ENCODE measurements around the gene PARP1.

Gene PARP1

GRCh38 chr1:226371866-226372490 is 35.9 kb downstream of the PARP1 start:
- no peak for DNase-seq

DNA sequence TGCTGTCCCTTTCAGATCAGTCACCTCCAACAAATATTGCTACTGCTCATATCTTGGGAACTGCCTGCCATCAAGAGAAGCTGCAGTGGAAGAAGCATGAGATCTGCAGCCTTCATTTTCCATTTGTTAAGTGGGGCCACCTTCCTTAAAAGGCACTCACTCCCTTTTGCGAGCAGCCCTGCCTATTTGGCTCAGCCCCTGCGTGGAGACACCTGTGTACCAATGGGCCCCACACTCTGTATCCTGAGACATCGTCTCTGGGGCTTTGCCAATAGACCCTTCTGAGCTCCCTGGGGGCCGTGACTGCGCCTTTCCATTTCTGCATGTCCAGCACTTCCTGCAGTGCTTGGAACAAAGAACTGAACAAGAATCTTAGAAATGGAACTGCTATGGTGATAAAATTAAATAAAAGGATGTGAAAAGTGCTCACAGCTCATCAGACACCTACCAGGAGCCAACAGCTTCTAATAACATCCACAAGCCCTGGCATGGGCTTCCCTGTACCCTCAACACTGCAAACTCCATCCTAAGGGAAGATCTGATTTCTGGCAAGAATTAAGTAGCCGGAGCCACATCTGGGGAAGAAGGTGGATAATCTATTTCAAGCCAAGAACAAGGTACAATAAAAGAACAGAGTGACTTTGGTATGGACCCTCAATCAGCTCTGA is 36.7 kb downstream of the PARP1 start:
- DNase-seq = no peak

GRCh38 chr1:226370144-226370923 is 37.6 kb downstream of the PARP1 start:
- no peak for DNase-seq

DNA sequence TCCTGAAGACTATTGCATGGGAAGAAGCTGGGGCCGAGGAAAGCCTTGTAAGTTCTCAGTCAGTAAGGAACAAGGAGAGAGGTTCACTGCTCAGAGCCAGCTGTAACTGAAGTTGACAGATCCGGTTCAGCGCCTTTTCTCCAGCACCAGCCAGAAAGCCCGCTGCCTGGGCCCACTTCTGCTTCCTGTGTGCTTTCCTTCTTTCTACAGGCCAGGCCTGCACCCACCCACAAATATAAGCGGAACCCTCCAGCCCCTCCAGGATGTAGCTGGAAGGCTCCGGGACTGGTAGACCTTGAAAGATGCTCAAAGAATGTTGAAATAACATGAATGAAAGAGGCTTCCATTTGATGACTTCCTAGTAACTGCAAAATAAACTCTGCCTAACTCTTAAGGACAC is 38.8 kb downstream of the PARP1 start:
- DNase-seq = no peak

DNA sequence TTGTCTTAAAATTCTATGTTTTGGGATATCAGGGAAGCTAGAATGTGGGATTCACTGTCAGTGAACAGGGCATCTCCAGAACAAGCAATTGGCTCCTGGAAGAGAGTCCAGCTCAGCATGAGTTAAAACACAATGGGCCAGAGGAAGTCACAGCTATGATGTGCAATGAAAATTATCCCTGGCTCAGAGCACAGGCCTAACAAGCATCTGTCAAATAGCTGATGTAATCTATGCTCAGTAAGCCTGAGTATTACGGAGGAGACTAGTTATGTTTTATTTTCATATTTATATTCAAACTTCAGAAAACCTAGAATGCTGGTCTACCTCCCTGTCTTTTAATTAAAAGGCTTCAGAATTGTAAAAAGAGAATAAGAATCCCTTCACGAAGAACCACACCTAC is 41.6 kb downstream of the PARP1 start:
- DNase-seq = no peak

DNA sequence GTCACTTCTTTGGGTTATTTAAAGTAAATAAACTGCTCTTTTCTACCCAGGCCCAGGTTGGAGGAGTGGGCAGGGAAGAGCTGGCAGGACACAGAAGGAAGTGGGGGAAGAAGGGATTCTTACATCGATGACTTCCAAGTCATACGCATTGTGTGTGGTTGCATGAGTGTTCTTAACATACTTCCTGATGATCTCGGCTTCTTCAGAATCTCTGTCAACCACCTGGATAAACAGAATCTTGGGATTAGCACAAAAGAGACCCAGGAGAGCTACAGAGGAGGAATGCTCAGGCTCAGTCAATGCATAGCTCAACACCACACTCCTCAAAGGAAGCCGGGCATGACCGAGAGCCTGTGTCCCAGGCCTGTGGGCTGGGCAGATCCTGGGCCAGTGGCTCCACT is 42.1 kb downstream of the PARP1 start:
- peak; percentile 24 for DNase-seq

DNA sequence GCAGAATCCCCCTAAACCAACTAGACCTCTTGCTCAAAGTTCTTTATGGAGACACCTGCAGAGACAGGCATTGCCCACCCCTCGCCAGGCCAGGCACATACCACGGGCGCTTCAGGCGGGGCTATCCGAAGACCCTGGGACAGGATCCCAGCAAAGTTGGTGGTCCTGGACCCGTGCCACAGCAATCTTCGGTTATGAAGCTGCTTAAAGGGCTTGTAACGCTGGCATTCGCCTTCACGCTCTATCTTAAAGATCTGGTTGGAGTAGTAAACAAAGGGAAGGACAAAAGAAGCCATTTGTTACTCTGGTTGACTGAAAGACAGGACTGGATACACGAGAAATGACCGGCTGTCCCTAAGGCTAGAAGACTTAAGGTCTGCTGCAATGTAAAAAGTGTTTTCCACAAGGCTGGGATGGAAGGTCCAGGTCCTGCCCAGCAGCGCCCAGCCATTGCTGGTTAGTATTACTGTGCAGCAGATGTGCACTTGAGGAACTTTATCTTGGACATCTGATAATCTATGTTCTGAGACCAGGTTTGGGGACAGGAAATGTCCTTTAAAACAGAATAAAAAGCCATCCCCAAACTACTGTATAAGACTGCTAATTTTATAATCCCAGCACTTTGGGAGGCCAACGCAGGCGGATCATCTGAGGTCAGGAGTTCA is 42.9 kb downstream of the PARP1 start:
- no peak for DNase-seq

DNA sequence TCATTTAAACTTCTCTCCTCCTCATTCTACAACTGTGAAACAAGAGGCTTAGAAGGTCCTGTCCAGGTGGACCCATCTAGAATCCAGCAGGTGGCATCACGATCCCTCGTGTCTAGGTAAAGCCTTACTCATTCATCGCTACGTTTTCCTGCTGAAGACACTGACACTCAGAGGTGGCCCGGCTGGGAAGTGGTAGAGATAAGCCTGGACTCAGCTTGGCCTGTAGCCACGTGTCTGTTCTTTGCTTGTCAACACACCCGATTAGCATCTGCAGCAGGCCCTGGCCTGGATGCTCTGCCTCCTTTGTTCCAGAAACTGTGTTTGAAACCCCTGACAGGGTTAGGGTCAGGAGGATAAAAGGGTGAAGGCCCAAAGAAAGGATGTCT is 43.4 kb downstream of the PARP1 start:
- no peak for DNase-seq

- no peak for DNase-seq
Observed at GRCh38 chr1:226363801-226364513, 43.9 kb downstream of the PARP1 start.

DNA sequence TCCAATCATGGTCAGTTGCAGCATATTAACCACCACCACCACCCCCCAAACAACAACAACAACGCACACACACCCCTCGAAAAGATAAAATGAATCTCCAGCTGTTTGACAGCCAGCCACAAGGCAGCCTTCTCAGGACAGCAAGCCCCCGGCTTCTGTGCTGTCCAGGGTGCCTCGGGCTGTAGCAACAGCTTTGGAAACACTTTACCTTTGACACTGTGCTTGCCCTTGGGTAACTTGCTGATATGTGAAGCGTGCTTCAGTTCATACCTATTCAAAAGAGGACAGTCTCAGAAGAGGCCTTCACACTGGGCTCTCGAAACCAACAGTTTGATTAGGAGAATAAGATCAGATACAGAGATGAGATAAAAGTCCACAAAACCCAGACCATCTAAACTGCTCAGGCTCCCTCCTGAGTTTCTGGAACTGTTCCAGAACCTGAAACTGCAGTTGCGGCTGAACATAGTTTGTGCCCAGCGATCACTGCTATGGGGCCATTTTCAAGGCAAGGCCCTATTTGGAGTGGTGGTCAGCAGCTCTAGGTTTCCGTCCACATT is 44.9 kb downstream of the PARP1 start:
- DNase-seq = no peak

GRCh38 chr1:226362361-226362760 is 45.5 kb downstream of the PARP1 start:
- DNase-seq = no peak

GRCh38 chr1:226360106-226360746 is 47.7 kb downstream of the PARP1 start:
- no peak for DNase-seq

- DNase-seq = no peak
Observed at GRCh38 chr1:226357416-226357815, 50.5 kb downstream of the PARP1 start.

DNA sequence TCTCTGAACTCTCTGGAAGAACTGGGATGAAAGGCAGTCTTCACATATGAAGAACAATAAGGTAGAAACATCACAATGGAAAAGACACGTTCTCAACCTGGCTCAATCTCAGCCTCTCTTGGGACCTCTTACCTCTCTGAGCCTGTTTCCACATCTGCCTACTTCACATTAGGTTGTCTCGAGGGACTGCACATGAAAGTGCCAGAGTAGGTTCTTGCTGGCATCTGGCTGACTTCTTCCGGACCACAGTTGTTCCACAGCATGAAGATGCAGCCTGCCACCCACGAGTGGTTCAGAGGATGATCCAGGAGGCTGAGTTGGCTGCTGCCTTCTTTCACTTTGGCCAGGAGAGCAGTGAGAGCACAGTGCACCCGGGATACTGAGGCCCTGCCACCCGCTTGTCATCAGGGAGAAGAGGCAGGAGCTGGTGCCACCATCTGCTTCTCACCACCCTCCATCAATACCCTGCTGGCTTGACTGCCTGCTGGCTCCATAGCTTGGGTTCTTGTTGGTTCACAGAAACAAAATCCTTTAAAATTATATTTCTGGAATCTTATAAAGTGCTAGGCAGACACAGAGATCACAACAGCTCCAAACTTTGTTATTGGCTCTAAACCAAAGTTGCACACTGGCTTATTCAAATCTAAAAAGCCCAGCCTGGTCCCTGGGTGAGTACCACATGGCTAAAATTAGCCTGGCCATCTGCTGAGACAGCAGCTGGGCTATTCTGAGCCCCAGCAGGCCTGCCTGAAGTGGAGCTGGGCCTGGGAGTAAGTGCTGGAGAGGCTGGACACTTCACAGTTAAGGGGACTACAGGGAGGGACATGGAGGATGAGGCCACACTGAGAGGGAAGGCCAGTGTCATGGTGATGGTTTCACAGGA is 52.0 kb downstream of the PARP1 start:
- DNase-seq = no peak

DNA sequence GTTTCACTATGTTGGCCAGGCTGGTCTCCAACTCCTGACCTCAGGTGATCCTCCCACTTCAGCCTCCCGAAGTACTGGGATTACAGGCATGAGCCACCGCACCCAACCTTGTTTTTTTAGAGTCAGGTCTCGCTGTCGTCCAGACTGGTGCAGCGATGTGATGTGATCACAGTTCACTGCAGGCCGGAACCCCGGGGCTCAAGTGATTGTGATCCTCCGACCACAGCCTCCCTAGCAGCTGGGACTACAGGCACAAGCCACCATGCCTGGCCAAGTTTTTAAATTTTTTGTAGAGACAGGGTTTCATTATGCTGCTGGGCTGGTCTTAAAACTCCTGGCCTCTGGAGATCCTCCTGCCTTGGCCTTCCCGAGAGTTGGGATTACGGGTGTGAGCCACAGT is 52.9 kb downstream of the PARP1 start:
- no peak for DNase-seq

DNA sequence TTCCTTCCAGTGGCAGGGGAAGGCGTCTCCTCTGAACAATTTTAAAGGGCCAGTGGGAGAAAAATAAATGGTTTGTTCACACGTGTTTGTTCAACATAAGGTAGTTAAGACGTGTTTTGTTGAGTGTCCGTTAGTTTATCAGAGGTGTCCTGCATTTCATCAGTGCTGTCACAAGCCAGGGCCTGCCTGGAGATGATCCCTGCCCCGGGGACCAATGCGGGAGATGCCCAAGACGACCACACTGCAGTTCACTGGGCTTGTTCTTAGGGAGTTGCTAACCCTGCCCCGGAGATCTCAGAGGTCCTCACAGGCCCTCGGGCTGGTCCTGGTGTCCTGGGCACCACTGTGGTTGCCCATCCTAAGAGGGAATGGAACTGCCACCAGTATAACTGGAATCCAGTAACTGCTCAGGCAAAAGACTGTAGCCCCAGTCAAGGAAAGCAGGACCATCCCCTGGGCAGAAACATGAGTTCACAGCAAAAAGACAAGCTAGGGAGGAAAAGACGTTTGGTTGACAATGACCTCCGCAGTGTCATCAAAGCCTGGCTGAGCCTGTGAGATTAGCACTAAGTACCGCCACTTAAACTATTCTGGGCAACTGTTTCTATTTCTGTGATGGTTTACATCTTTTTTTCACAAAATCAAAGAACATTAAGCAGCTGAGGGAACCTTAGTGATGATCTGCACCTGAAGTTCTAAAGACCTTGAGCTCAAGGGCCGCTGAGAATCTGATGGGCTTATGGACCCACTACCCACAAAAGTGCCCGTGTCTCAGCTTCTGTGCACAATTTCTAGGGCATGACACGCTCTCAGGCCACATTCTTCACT is 54.0 kb downstream of the PARP1 start:
- DNase-seq = no peak

DNA sequence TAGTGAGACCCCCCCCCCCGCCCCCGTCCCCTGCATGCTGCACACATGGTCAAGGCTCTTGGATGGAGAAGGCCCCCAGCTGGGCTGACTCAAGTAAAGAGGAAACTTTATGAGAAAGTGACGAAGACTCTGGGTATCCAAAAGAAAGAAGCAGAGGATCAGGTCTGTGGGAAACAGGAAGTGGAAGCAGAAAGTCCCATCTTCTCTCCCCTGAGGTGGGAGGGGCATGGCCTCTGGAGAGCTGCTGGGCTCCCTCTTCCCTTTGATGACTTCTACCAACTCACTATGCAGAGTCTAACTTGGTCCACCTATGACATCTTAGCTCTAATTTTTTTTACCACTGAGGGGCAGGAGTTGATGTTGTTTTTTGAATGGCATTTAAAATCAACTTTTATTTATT is 56.2 kb downstream of the PARP1 start:
- peak; percentile 41 for DNase-seq

DNA sequence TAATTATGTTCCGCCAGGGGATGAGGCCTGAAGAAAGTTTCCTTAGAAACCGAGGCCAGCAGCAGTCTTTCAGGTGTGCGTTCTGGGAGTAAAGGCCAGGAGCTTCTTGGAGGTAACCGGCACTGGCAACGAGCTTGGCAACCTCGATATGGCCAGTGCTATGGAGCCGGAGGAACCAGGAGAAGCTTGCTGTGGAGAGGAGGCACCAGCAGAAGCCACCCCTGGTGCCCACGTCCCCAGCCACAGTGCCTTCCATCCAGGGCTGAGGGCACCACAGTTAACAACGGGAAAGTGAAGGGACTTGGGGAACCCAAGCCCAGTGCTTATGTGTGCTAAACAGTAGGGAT is 57.4 kb downstream of the PARP1 start:
- DNase-seq = no peak

DNA sequence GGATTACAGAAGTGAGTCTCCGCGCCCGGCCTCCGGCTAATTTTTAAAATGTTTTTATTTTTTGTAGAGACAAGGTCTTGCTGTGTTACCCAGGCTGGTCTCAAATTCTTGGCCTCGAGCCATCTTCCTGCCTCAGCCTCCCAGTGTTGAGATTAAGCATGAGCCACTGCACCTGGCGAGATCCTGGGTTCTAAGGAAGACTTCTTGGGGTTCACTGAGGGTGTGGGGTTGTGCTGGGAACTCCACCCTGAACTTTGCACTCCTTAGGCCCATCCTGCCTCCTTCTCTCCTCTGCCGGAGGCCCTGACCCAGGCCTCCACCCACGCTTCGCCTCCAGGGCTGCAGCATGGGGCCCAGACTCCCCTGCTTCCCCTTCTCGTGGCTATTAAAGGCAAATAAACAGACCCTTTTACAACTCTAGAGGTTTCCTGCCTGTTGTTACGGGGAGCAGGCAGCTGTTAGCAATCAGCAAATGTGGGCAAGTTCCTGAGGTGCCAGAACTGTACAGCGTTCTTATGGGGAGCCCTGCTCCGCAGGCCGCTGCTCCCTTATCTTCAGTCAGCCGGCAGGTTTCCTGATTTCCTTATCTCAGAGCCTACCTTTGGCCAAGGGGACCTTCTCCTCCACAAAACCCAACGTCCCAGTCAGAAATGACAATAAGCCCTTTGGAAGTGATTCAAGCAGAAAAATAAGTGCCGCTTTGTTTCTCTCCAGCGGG is 57.9 kb downstream of the PARP1 start:
- DNase-seq = no peak

- DNase-seq = no peak
Observed at GRCh38 chr1:226349081-226349480, 58.8 kb downstream of the PARP1 start.

Data from DMS53 (cell line).